T-helper 2 cell treated with Interferon-gamma antibody and Interleukin-4, amounts not matched to agents 100 ng/mL and 5 ng/mL, for 36 hours (primary cell): ENCODE data around the gene IFFO2. TPM values are rescaled to one million over a fixed set of nuclear protein-coding genes. Genes with fewer than 3 reads are reported as not detected.

Source experiments
- intact Hi-C: fragments of 100-400 bp; cut with micrococcal nuclease; formaldehyde crosslinking; loops from one replicate; pipeline ENCODE4 v1.15.1; 2023
- total RNA-seq: library from RNA; stranded (reverse); gene quantifications from 2 replicates; pipeline ENCODE4 v1.2.3, GENCODE V29; 2022

The IFFO2 gene
- total RNA-seq, 1 donor from 2014 or later, result 15.3 TPM

DNA sequence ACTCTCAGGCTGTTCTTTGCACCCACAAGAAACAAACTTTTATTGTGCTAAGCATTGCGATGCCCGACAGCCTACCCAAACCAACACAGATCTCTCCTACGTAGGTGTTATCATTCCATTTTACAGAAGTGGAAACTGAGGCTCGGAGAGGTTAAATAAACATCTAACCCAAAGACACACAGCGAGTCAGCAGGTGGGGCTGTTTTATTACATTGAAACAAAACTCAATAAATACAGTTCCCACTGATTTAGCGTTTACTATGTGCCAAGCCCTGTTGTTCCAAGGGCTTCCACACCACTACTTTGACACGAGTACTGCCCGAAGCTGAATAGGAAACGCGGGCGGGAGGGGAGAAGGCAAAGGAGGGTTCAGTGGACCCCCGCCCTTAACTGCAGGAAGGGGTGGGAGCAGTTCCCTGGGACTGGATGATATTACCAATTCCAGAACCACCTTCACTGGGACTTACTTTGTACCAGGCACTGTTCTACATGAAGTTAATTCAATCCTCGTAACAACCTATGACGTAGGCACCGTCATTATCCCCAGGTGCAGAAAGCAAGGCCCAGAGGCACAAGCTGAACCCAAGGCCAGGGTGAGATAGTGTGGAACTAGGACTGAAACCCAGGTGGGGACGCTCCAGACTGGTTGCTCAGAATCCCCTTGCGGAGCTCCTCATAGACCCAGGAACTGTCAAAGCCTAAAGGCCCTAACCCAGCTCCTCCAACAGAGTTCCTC lies 34.8 kb downstream of the IFFO2 start:
- intact Hi-C loops, result no loop called here

DNA sequence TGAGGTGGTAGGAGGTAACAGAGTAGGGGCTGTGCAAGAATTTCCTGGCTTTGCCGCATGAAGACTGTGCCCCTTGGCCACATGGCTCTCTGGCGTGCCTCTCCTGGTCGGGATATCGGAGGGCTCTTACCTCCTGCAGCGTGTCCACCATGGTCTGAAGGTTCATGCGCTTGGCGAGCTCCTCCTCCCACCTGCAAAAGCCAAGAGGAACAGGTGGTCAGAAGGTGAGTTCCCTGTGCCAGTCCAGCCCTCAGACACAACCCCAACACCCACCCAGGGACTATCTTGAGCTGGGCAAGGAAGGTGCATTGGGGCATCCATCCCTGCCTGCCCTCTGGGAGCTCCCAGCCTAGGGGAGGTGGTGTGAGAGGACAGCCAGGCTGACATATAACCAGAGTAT lies 35.5 kb downstream of the IFFO2 start:
- intact Hi-C loops, result no loop called here

DNA sequence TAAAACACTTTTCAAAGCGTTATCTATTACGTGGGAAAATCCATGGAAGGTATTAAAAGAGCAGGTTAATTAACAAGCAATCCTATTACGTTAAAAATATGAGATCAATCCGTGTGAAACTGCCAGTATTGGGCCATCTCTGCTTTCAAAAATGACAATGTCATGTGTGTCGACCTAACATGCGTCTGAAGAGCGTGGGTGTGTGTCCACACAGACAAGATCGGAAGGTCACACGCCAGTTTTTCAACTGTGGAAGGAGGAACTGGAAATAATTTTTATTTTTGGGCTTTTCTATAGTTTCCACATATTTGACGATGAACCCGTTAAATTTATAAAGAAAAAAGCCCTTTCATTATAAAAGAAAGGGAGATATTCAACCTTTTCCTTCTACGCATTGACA lies 36.5 kb downstream of the IFFO2 start:
- intact Hi-C loops, result no loop called here

DNA sequence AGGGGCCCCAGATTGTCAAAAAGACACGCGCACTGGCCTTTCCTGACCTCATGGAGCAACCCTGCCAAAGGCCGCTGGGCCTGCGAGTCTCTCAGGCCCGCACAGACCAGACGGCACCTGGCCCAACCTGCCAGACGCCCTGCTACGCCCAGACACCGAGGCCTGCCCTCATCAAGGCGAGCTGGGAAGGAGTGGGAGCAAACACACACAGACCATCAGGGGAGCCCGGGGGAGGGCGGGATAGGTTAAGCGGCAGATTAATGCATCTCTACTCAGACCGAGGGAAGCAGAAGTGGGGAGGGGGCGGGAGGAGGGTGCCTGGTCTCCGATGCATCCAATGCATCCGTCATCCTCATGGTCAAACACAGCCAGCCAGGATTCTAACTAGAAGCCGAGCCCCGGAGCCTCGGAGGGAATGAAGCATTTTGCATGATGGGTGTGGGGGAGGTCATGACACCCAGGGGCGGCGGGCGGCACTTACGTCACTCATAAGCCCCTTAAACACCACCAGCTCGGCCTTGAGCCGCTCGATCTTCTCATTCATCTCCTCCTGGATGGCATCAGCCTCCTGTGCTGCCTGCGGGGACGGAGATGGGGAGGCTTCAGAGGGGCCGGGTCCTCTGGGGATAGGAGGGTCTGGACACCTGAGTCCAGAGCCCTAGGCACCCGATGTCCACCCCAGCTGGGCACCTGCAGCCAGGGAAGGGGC lies 37.1 kb downstream of the IFFO2 start:
- intact Hi-C loops, result no loop called here

DNA sequence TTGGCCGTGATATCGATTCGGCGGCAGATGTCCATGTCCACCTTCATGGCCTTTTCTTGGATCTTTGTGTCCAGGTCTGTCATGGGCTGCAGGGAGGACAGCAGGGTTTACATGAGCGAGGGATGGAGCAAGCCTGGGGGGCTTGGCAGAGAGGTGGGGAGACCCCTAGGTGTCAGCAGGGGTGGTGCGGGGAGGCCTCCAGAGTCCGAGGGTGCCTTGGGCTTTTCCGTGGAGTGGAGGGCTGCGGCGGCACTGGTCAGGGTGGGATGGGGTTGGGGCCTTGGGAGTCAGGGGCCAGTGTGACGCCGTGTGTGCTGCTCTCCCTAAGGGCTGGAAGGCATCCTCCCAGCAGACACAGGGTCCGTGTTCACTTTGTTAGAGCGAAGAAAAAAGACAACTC lies 38.1 kb downstream of the IFFO2 start:
- intact Hi-C loops, result no loop called here

DNA sequence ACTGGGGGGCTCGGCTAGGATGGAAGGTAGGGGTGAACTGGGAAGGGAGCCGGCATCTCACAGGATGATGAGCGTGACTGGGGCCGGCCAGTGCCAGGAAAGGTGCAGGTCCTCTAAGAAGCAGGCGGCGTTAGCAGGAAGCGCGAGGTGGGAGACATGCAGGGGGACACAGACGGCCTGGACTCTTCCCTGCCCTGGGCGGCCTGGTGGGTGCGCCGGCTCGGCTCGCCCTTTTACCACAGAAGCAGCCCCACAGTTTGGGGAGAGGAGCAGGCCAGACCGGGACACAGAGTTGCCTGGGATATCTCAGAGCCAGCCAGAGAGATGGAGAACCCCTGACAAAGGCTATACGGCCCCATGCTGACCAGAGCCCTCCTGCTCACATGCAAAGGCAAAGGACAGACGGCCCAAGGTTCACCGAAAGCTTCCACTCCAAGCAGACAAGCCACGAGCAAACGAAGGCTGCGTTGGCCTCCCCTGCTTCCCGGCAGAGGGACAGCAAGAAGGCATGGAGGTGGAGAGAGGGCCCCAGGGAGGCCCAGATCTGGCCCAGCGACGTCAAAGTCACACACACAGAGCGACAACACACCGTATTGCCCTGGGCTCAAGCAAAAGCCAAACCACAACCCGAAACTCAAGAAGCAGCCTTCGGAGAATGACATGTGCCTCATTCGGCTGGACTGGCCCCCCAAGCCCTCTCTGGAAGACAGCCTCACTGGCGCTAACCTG lies 39.2 kb downstream of the IFFO2 start:
- intact Hi-C loops, result no loop called here

DNA sequence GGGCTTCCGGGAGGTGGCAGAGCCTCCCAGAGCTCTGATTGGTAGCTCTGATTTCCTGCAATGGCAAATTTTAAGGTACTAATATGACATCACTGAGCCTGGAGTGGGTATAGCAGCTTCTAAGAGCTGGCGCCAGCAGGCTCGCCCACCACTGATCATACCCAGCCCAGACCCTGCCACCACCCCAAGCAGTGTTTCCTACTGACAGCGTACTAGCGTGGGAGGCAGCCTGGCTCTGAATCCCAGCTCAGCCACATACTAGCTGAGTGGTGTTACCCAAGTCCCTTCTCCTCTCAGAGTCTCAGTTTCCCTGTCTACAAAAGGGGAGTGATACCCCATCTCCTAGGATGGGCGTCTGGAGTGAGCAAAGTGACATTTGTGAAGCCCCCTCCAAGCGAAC lies 41.1 kb downstream of the IFFO2 start:
- intact Hi-C loops, result no loop called here

DNA sequence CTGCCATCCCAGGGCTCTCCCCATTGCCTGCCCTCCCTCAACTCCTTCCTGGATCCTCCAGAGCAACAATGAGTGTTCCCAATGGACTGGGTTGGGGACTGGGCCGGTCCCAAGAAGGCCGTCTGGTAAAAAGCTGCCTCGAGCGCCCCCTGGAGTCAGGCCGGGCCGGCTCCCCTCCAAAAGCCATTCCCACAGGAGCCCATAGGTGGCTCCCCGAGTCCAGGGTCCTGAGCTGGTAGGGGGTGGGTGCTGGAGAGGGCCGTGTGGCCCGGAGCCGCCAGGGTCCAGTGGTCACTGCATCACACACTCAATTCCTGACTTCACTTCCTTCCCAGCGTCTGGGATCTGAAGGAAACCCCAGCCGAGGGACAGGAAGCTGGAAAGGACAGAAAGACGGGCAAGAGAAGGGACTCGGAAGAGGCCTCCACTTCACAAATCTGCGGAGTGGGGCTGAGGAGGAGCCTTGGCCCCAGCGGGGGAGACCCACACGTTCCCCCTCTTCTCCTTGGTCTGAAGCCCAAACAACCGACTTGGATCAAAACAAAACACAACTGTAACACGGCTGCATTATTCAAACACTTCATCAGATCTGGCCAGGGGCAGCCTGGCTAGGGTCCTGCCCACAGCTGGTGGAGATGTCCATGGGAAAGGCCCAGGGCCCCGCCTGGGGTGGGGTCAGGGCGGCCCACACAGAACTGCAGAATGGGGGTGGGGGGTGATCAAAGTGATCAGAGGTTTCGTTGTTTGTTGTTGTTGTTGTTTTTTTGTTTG lies 43.2 kb downstream of the IFFO2 start:
- intact Hi-C loops, result no loop called here

DNA sequence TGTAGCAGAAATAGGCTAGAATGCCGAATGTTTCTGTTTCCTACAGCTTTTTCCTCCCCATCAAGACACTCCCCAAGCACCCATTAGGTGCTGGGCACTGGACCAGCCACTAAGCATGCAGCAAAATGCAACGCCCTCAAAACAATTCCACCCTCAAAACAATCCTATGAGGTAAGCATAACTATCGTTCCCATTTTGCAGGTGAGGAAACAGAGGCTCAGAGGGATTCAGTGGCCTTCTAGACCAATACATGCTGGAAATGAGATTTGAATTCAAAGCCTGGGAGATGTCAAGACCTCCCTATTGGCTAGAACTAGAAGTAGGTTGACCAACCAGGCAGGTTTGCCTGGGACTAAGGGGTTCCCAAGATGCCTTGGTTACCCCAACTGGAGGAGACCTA lies 43.9 kb downstream of the IFFO2 start:
- intact Hi-C loops, result no loop called here

DNA sequence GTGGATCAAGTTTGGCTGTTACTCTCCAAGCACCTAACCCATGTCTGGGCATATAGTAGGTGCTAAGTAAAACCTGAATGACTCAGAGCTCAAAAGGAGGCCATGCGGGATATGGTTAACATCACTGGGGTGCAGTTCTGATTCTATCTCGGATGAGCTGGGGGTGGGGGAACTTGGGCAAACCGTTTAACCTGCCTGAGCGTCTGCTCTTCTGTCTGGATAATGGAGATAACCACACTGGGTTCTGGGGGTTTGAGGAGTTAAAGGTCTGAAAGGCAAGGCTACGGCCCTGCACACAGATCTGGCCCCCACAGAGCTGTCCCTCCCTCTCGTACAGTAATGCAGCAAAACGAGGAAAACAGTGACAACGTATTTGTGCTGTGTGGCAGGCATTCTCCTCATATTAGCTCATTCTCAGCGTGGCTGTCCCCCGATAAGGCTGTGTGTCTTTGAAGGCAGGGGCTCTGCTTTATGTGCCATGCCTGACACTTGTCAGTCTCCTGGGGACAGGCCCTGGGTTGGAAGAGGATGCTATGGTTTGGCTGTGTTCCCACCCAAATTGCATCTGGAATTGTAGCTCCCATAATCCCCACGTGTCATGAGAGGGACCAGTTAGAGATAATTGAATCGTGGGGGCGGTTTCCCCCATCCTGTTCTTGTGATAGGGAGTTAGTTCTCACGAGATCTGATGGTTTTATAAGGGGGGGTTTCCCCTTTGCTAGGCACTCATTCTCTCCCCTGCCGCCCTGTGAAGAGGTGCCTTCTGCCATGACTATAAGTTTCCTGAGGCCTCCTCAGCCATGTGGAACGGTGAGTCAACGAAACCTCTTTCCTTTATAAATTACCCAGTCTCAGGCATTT lies 47.3 kb downstream of the IFFO2 start:
- intact Hi-C loops, result loop anchor here (5.0 kb wide), 1 partner anchor 188 kb away; no protein-coding TSS in a partner anchor

DNA sequence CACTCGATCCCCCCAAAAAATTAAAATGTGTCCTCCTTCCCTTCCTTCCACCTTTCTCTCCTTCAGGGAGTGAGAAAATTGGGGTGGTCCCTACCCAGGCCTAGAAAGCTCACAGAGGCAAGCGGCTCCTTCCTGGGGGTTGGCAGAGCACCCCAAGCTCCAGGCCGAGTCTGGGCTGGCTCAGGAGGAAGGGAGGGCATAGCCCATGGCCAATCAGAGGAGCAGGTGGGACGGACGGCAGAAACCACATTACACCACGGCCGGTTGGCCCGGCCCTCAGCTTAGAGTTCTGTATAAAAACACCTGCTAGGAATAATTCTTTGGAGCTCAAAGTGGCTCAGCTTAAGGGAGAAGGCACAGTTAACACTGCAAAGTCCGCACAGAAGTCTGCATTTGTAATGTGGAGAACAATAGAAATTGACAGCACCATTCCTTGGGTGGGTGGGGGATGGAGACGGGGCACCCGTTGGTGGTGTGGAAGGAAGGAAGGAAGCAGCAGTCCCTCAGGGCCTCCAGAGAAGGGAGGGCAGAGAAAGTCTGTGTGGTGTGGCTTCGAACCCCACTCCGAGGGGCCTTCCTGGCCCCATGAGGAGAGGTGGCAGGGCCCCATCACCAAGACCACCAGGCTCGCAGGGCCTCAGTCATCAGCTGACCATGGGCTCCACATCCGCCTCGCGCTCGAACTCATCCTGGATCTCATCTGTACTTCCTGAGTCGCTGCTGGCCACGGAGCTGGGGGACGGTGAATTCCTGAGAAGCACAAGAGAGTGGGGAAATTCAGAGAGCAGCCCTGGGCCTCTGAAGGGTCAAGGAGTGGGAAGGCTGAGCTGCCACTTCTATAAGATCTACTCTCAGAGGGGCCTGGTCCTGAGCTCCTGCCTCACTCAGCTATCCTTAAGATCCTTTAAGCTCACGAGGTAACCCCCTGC lies 48.3 kb downstream of the IFFO2 start:
- intact Hi-C loops, result loop anchor here (1.0 to 5.0 kb wide), 4 partner anchors 64 to 333 kb away; no protein-coding TSS in a partner anchor

DNA sequence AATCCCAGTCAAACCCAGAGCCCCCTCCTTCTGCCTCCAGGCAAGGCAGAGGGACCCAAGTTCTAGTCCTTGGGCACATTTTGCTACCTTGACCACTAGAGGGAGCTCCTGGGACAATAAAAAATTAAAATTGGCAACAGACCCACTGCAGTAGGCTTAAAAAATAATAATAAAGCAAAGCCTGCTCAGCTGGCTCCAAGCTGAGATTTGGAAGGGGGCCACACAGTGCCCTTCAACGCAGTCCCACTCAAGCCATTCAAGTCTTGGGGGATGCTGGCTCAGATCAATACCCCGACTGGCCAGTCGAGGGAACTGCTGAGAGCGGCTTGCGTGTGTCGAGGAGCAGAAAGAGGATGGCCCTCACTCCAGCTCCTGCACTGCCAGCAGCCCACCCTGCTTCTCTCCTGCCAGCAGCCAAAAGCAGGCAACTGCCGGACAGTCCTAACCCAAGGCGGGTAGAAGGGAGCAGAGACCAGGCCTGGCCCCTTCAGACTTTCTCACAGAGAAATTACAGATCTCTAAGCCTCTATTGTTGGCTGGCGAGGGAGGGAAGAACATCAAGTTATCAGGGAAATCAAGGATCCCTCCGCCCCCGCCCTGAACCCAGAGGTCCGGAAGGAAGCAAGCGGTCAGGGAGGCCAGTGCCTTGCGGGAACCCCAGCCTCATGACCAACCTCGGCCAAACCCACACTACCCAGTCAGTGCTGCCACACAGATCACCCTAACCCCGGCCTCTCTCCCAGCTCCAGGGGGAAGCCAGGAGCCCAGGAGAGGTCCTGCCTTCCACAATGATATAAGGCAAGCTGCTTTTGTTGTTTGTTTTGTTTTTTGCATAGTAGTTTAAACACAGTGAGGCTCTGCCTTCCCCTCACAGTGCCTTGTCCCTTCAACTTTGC lies 49.2 kb downstream of the IFFO2 start:
- intact Hi-C loops, result loop anchor here (1.0 to 5.0 kb wide), 4 partner anchors 65 to 334 kb away; no protein-coding TSS in a partner anchor

DNA sequence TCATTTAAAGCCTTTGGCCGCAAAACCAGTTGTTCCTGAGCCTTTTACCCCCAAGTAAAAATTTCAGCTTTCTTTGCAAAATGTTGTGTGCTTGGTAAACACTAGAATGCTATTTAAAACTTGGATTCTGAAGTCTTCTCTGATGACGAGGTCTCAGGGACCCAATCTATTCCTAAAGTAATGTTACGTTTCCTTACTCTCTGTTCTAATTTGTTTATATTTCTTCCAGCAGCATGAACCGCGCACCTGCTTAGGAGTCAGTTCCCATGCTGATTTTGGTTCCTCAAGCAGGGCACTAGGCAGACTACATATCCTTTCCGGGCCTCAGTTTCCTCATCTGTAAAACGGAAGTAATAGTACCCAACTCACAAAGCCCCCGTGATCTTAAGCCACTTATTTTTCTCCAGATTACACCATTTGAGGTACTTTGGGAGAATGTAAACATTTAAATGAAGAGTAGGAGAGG lies 53.2 kb downstream of the IFFO2 start:
- intact Hi-C loops, result loop anchor here (2.0 kb wide), 1 partner anchor 347 kb away; the partner anchor contains the start of genes EMC1 and MRTO4

DNA sequence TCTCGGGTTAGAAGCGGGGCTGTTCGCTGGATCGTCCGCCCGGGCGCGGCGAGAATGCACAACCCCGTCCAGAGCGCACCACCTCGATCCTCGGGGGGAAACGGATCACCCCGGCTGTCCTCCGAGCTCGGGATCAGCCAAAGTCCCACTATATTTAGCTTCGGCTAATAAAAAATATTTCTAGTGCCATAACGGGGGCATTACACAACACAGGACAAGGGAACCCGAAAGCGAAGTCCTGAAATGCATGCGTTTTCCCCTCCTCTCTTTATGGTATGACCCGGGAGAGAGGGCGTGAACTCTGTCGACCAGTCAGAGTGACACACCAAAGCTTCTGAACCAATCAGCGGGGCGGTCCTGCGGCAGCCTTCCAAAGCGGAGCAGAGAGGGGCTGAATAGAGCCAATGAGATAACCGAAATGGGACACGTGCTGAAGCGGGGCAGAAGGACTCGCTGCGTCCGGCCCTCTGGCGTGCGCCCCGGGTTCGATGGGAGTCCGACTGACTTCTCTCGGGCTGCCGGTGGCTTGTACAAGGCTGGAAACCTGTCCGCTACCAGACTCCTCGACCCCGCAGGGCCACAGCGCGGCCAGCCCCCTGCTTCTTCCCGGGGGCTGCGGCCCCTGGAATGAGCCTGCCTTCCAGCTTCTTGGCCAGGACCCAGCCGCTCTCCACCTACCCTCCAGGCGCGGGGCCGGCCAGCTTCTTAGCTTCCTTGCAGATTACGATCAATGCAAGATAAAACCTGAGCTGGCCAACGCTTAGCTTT lies 53.8 kb downstream of the IFFO2 start, which contains the start of gene ALDH4A1:
TSS of gene ALDH4A1 (minus strand) at position 33 of the 768 bp plus-strand sequence. CDS start at position 1, 32 bp downstream.
- intact Hi-C loops, result loop anchor here (1.0 to 2.0 kb wide), 5 partner anchors 24 to 348 kb away; partner anchors contain the start of genes EMC1, IFFO2, MRTO4 and UBR4

DNA sequence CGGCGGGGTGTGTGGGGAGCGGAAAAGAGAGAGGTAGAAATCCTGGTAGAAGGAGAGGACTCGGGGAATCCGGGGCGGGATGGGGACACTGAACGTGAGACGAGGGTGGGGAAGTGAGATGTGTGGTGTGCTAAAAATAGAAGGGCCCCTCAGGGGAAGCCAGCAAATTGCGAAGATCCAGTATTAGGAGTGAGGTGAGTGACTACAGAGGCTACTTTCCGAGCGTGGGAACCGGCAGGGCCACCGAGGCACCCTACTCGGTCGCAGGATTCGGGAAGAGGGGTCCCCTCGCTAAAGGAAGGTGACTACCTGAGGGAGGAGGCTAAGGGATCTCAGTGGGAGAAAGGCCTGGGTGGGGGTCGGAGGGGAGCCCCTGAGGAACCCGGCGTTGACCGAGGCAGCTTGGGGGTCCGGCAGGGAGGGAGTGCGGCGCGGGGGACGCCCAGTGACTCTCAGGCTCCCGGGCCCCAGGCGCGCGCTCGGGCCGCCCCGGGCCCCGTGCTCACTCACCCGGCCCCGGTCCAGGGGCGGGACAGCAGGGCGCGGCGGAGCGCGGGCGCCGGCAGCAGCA lies 54.4 kb downstream of the IFFO2 start:
- intact Hi-C loops, result loop anchor here (1.0 to 2.0 kb wide), 5 partner anchors 24 to 349 kb away; partner anchors contain the start of genes EMC1, IFFO2, MRTO4 and UBR4

DNA sequence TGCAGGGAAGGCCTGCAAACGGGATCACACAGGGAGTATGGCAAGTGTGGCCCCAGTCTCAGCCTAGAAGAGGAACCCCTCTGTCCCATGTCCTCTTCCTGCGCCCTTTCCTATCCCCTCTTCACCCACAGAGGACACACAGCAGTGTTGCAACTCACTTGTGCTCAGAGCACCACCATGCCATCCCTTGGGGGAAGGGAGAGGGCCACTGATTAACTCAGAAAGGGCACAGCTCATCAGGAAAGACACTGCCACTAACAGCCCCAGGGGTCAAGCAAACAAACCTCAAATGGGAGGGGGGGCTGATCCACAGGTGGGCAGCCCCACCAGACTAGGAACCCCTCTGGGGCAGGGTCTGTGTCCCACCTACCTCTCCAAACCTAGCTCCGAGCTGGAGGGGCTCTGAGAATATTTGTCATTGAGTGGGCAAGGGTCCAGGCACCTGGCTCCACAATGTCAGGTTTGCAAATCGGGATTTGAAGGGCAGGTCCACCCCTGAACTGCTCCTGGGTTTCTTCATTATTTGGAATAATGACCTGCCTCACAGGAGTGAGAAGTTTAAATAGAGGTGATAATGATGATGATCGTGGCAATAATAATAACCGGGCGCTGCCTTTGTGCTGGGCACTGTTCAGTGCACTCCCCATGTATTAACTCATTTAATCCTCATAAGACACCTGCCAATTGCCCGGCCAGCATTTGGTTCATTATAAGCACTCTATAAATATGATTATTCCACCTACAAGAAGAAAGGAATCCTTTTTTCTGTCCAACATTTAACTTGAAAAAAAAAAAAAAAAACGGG lies 55.1 kb downstream of the IFFO2 start:
- intact Hi-C loops, result no loop called here
